Activated CD8-positive, alpha-beta memory T cell treated with anti-CD3 and anti-CD28 coated beads for 24 hours (primary cell): ENCODE data around the gene CCDC9B.

Experiments used
- DNase-seq: peaks from one replicate; pipeline ENCODE4 v3.0.0-alpha.2; 2020

CCDC9B gene

GRCh38 chr15:40303576-40303975 is 37.2 kb downstream of the CCDC9B start:
- DNase-seq = no peak

- no peak for DNase-seq
Measured at GRCh38 chr15:40302981-40303380, 37.8 kb downstream of the CCDC9B start.

GRCh38 chr15:40302288-40302886 is 38.4 kb downstream of the CCDC9B start:
- DNase-seq = no peak

GRCh38 chr15:40301467-40302179 is 39.1 kb downstream of the CCDC9B start:
- DNase-seq = no peak

- no peak for DNase-seq
Measured at GRCh38 chr15:40300771-40301170, 40.0 kb downstream of the CCDC9B start.

GRCh38 chr15:40300367-40300766 is 40.4 kb downstream of the CCDC9B start:
- no peak for DNase-seq

- no peak for DNase-seq
Measured at GRCh38 chr15:40298216-40298935, 42.4 kb downstream of the CCDC9B start.

- no peak for DNase-seq
Measured at GRCh38 chr15:40297356-40297755, 43.4 kb downstream of the CCDC9B start.

- DNase-seq = no peak
Measured at GRCh38 chr15:40296561-40297230, 44.0 kb downstream of the CCDC9B start.

GRCh38 chr15:40295877-40296560 is 44.7 kb downstream of the CCDC9B start:
- DNase-seq = no peak

- DNase-seq = no peak
Measured at GRCh38 chr15:40295297-40295696, 45.4 kb downstream of the CCDC9B start.

GRCh38 chr15:40293905-40294895 is 46.5 kb downstream of the CCDC9B start:
- DNase-seq = no peak

GRCh38 chr15:40293006-40293405 is 47.7 kb downstream of the CCDC9B start:
- no peak for DNase-seq

- no peak for DNase-seq
Measured at GRCh38 chr15:40292246-40292645, 48.5 kb downstream of the CCDC9B start.

GRCh38 chr15:40290918-40291574 is 49.7 kb downstream of the CCDC9B start:
- no peak for DNase-seq

GRCh38 chr15:40290545-40290917 is 50.2 kb downstream of the CCDC9B start:
- no peak for DNase-seq

- no peak for DNase-seq
Measured at GRCh38 chr15:40289140-40289775, 51.5 kb downstream of the CCDC9B start.

GRCh38 chr15:40287968-40288367 is 52.8 kb downstream of the CCDC9B start:
- DNase-seq = no peak

- DNase-seq = no peak
Measured at GRCh38 chr15:40287505-40287904, 53.2 kb downstream of the CCDC9B start.

- DNase-seq = no peak
Measured at GRCh38 chr15:40286794-40287193, 53.9 kb downstream of the CCDC9B start.
